Loucy (cell line): Measurements from ENCODE around the gene CLK4.

Experiments
- CTCF ChIP-seq: fragments of 200-600 bp; sonication (generic); conservative IDR thresholded peaks from 2 replicates; pipeline ENCODE4 v1.5.1; 2014; ENCODE audit warnings: mild to moderate bottlenecking, antibody characterized with exemption, low read length
- EZH2phosphoT487 ChIP-seq: fragments of 200-600 bp; IDR thresholded peaks from 2 replicates; pipeline ENCODE4 v1.6.1; 2018; ENCODE audit warnings: antibody characterized with exemption, mild to moderate bottlenecking, moderate library complexity, borderline replicate concordance

GRCh38 chr5:178619390-178619789, 7.5 kb downstream of the CLK4 start:
- TF ChIP-seq CTCF: no peak
- no peak for TF ChIP-seq EZH2phosphoT487
